HG03064 (cell line): ENCODE measurements around the gene ANKH.

Experiments
- ATAC-seq: cut with Tn5 transposase; IDR thresholded peaks from one replicate; pipeline ENCODE4 v1.9.1; 2021; ENCODE audit warnings: low read depth; ENCODE audit not compliant: unreplicated experiment

The ANKH gene

DNA sequence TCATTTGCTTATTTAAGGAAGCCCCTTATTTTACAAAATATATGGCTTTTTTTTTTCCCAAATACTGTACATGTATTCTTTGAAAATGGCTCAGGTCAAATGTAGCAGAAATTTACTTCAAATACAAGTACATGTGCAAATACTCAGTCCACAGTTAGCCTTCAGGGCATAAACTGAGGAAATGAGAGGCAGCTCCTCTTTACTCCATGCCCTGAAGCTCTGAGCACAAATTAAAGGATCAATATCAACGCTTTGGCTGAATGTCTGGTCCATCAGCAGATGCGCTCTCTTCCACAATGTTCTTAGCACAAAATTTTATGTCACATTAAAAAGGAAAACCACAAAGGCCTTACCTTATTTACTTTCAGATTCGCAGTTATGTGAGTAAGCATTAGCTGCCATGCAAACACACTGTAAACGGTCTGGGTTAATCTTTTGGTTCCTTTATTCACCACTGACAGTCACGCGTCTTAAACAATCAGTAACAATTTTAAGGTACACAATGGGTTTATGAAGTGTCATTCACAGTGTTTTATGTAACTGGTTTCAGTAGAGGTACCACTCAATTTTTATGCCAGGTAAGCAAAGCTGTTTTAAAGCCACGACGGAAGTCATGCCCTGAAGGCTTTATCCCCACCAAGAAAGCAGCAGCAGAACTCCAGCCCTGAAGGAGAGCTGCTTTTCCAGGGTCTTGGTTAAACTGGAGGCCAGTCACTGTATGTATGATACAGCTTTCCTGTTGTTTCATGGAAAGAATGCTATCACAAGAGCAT is 103.7 kb downstream of the ANKH start:
- ATAC-seq: no peak

DNA sequence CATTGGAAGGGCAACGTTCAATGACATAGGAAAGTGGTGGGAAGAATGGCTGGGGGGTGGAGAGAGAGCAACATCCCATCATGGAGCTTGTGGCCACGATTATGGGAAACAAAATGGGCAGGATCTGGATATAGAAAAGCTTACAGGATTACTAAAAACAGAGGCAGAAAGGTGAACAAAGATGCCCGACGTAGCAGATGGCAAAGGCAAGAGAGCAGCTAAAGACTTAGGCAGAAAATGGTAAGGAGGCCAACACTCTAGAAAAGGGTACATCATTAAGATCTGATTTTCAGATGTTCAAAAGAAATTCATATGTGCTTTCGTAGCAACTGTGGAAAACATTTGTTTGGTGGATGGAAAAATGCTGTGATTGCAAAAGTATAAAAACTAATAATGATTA is 104.5 kb downstream of the ANKH start:
- ATAC-seq: no peak

DNA sequence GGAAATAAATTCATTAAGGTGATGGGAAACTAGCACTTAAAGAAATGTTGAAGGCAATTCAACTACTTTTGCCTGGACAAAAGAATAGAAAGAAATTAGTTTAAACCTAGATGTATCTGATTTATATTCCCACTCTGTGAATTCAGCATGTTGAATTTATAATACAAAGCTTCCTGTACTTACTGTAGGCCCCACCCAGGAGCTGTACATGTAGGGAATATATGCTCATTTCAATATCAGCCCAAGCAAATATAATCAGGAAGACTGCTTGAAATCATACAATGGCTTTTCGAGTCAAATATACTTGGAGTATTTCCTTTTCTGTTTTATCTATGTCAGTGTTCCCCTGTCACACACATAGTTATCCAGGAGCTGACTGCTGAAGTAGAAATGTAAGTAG is 105.0 kb downstream of the ANKH start:
- ATAC-seq: no peak

DNA sequence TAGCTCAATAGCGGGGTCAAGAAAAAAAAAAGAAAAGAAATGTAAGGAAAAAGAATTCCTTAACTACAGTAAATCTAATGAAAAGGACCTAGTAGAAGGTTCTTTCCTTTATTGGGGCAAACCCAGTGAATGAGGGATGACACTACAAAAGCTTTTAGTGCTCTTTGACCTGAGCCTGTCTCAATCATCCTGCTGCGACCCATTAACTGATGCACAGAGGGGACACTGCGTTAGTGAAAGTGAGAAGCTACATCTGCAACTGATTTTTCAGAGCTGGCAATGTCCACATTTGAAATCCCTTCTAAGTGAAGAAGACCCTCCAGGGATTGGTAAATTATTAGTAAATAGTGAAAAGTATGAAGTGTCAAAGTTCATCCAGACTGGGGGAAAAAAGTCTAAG is 106.0 kb downstream of the ANKH start:
- ATAC-seq: no peak

DNA sequence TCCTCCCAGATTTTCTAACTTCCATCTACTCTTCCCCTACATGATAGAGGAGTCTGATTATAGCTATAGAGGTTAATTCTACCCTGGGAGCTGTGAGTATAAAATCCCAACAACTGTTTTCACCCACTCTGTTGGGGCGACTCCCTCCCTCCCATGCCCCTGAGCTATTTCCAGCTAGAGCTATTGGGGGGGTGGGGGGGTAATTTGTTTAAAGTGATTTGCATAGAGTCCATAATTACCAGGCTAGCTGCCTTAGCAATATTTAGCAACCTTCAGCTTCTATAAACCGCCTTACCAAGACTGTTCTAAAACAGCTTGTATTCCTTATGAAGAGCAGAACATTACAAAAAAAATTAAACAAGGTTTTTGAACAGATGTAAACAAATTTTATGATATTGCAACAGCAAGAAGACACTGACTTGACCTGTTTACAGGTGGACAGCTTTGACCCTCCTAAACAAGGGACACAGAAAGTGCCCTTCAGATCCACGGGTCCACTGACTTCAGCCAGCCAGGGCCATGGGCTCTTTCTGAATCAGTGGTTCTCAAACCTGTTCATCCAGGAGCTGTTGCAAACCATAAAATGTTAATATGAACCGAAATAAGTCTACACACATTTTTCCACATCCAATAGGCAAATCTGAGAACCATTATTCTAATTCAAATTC is 108.9 kb downstream of the ANKH start:
- ATAC-seq: no peak

DNA sequence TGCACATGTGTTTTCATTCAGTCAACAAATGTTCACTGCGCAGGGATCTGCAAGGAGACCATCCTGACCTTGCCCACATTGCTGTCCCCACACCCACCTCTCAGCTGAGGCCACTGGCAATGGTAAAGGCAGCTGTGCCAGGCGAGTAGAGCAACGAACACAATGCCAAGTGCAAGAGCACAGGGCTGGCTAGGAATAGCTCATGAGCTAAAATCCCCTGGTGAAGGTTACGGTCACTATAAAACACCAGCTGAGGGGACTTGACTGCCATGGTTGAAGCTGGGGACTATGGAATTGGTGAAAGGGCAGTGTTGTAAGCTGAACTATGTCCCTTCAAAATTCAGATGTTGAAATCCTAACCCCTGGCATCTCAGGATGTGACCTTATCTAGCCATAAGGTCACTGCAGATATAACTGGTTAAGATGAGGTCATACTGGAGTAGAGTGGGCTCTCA is 111.0 kb downstream of the ANKH start:
- no peak for ATAC-seq

DNA sequence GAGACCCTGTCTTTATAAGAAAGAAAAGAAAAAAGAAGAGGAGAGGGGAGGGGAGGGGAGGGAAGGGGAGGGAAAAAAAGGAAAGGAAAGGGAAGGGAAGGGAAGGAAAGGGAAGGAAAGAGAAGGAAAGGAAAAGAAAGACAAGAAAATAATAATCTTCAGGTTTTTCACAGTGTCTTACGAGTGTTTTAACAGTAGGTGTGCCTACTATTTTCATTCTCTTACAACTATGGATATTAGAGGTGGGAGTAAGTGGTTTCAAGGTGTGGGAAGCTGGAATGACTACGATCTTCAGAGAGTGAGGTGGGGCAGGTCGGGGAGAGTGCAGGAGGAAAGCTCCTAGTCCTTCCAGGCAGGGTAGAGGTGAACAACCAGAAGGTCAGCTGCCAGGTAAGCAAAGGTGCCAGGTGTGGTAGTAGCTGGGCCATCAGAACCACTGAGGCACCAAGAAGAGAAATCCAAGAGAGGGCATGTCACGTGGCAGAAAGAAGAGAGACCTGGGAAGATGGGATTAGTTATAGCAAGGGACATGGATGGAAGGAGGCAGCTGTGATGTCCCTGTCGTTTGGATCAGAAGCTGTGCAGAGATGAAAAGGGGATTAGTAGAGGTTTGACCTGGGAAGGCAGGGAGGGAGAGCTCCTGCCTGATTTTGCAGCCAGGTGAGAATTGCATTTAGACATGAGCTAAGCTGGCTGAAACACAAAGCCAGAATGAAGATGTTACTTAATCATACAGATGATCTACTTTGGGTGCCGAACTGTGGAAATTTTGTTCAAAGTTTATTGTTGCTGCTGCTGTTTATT is 111.6 kb downstream of the ANKH start:
- no peak for ATAC-seq

DNA sequence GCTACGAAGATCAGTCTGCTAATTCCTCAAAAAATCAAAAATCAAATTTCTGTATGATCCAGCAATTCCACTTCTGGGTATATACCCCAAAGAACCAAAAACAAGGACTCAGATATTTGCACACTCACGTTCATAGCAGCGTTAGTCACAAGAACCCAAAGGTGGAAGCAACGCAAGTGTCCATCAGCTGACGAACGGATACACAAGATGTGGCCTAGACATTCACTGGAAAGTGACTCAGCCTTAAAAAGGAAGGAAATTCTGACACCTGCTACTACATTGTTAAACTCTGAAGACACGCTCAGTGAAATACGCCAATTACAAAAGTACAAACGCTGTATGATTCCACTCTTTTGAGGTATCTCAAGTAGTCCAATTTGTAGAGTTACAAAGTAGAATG is 113.7 kb downstream of the ANKH start:
- ATAC-seq: no peak

DNA sequence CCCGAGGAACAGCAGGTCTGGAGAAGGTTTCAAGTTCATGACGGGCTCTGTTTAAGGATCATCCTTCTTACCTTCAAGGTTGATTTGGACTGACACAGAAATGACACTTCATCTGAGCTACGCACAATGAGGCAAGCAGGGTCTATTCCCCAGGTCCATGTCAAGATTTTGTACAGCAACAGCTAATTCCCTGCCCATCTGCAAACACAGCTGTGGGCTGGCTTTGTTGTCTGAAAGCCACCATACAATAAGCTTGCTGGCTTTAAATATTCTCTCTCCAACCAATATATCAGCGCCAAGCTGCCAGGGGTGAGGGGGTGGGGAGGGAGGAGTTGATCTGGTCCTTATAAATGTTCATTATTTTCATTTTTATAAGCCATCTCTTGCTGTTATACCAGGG is 115.1 kb downstream of the ANKH start:
- ATAC-seq: no peak

DNA sequence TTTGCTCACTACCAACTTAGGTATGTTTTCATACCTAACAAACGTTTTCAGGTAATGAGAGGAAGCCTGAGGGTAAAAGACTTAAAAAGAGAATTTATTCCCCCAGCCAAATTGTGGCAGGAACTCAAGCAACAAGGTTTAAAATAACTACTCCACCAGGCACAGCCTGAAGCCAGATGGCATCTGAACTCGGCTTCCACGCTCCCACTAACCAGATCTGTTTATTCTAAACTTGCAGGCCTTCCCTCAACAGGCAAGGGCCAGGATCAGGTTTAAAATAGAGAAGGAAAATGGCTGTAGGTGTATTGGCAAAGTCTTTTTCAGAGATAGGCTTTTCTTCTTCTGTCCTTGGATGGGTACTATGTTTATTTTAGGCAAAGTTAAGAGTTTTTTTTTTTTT is 117.6 kb downstream of the ANKH start:
- no peak for ATAC-seq

DNA sequence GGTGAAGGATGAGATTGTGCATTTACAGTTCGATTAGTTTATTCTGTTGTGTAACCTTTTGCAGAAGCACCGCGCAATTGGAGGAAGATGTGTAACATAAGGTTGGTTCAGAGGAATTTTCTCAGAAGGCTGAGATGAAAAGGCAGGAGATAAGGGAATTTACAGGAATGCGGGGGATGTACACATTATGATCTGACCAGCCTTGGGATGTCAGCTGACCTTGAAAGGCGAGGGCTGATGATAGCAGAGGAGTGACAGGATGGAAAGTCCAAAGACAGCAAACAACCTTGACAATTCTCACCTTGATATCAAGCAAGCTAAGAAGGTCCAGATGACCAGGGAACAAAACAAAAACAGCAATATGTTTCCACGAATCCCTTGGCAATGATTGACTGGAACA is 118.3 kb downstream of the ANKH start:
- ATAC-seq: no peak

DNA sequence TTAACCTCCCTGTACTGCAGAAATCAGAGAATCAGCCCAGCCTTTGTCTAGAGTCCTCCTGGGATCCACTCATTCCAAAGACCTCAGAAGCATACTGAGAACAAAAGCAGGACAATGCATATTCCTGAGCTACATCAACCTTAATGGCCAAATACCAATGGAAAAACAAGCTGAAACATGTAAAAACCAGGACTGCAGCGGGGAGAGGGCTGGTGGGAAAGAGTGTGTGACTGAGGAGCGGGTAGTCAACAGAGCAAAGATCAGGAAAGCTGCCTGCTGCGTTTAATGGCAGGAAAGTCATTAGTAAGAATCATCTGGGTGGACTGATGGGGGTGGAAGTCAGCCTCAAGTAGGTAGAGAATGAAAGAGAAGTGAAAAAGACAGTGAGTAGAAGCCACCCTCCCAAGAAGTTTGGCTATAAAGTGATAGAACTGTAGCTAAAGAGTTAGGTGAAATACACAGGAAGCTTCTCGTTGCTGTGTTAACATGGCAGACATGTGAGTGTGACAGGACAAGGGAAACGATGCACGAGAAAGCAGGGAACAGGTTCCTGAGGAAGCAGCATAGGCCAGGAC is 119.0 kb downstream of the ANKH start:
- no peak for ATAC-seq

DNA sequence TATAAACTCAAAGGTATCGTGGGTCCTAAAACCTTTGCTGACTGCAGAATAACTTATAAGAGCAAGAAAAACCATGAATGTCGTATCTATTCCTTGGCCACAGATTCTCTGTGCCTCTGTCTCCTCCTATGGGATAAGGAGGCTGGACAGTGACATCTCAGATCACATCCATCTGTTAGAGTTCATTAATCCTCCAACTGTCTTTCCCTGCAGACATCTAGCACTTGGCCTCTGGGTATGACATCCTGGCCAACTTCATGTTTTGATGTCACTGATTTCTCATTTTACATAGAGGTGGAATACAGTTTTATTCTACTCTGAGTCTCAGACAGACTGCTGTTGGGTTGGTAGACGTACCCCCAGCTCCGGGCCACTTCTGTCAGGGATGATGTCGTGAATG is 120.9 kb downstream of the ANKH start:
- ATAC-seq: no peak

DNA sequence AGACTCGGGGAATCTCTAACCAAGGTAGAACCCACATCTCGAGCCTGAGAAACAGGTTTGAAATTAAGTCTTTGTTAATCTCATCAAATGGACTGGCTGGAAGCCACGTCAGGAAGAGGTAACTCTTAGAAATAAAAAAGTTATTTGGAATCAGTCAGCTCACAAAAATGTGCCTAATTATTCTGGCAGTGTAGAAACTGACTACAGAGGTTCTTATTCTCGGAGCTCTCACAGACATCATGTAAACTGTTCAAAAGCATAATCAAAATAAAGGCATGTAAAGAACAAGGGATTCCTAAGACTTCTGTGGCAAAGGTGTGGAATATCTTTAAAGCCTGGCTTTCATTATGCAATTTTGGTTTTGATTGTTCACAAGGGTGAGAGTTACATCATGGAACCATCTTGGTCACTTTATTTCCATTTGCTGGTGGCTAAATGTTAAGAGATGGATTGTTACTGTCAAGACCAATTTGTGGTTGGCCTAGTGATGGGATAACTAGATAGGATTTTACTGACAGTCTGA is 121.9 kb downstream of the ANKH start:
- ATAC-seq: no peak

DNA sequence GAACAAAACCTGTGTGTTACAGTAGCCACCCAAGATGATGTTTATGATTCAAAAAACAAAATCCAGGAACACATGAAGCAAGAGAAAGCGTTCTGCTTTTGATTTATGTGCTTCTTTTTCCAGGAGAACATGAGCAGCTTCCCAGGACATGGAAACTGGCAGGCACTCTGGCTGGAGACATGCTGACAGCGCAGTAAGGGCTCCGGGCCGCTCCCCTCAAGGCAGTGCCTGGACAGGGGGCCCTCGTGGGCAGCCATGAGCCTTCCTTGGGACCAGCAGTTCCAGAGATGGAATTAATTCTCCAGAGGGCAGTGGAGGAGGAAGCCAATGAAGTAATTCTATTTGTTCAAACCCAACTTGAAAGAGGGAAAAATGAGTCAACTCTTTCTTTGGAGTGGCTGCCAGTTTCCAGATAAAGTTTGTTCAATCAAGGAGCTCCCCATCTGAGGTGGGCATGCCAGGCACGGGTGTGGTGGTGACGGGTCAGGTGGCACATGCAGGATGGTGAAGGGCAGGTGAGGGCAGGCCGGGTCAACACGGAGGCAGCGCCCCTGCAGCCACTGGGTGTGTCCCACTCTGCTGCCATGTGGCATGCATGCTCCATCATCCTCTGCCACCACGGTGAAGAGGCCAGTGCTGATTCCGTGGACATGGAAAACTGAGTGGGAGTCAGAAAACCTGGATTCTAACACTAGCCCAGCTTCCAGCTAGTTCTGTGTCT is 123.2 kb downstream of the ANKH start:
- ATAC-seq: no peak

DNA sequence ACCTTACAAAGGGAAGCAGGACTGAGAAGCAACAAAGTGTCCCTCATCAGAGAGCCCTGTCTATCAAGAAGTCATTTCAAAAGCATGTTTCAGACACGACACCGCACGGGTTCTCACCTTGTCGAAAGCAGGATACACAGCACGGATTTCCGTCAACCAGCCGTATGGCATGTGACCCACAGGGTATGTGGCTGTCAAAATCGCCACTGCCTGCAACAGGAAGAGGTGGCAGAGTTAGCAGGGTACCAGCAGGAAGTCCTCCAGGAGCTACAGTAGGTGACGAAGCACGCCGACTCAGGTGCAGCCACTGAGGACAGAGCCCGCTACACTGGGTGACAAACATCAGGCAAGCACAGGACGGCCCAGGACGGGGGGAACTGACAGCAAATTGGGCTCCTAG is 125.8 kb downstream of the ANKH start:
- ATAC-seq: no peak

DNA sequence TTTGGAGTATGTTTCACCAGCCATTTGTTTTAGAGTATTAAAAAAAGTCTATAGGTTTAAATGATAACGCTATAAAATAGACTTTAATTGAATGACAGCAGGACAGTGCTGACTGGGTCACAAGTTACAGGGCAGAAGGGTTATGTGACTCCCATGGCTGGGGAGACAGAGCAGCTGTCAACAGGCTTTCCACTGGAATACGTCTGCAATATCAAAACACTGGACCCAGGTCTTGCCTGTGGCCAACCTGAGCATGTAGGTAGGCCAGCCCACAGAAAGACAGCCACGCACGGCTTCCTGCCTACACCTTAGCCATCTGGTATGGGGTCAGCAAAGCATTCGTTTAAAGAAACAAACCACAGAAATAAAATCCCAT is 126.4 kb downstream of the ANKH start:
- no peak for ATAC-seq

DNA sequence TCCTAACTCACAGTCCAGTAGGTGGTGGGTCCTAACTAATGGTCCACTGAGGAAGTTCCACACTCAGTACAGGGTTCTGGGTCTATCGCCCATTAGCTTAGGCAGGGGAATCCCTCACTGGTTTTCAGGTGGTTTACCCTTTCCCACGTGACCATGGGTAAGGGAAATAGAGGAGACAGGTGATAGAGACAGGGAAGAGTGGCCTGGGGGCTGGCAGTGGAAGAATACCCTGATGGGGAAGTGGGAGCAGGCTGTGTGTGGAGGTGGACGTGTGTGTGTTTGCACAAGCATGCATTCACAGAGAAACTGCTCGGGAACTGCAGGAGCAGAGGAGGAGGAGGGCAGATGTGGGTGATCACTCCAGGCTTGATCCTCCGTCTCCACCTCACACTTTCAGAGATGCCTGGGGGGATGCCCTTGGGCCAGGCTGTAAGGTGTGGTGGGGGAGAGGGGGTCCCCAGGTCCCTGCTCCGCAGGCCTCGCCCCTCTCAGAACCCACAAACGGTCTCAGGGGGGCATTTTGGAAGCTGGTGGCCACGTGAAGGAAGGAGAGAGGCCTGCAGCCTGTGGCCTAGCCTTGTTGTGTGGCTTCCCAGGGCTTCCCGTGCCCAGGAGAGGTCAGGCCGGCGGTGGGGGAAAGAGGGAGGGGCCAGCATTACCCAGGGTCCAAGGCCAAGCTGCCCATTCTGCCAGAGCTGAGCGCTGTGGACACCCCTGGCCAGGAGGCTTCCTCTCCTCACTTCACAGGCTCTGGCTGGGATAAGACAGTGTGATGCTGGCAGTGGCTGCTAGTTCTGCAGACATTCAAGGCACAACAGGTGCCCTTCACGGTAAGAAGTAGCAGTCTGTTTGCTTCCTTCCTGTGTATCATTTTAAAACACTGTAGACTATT is 127.0 kb downstream of the ANKH start:
- ATAC-seq: no peak

DNA sequence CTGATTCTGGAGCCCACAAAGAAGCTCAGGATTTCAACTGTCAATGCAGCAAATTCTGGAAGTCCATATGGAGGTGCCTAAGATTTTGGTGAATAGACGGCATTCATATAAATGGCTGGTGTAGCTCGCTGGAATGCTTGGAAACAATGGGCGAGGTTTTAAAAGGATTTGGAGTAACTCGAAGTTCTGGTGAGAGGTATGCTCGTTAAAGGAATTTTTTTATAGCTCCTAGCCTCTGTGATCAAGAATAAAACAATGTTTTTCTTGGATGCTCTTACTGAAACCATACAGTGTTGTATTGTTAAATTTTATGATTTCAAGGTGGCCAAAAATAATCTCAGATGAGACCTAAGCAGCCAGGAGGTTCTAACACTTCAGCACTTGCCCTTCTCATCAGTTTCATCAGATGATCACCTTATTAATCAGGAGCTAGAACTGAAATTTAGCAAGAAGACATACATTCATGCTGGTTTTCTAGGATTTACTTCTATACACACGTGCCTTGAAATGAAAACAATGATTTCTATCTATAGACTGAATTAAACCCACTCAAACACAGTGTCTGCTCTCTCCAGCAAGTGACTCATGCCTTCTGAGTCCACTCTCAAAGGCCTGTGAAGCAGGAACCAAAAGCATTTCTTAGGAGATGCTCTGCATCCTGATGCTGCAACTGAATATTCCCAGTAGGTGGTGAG is 127.8 kb downstream of the ANKH start:
- ATAC-seq: no peak
